ENCODE data around the gene MYO1G.
A peak's percentile ranks its signal among the peaks of the same experiment; 100 is the strongest.
"Not testable (repeated sequence)": the region's sequence is repeated elsewhere in the genome, so short reads cannot be mapped to it uniquely, and the experiment has no call there.

The MYO1G gene

DNA sequence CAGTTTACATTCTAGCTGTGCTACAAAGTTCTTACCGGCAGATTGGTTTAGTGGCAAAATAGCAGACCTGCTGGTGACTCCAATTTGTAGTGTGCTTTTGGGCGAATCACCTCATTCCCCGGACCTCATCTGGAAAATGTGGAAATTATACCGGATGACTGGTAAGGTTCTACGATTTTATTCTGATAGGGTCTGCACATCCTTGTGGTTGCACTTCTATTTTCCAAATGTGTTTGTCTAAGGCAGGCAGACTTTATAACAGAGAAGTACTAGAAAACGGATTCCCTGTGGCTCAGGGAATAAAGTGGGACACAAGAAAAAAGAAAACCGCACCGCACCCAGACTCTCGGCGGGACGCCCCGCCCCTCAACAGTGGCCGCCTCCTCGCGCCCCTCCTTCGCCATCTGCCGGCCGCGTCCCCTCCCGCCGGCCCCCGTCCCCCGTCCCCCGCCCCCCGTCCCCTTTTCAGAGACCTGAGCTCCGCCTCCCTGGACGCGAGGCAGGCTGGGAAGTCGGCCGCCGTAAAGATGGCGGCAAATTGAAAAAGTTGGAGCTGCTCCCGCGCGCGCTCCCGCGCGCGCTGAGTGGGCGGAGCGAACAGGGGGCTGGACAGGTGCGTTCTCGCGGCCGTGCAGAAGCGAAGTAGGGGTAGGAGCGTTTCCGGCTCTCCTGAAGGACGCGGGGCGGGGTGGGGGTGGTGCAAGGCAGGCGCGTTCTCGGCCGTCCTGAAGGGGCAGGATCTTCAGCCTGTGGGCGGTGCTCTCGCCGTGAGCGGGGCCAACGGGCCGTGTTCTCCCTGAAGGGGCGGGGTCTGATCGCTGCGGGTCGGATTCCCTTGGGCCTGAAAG, 20.7 kb upstream of the MYO1G start:
- peak; percentile 100 for DNase-seq (ENCODE audit: low read depth in 2 of 2)

DNA sequence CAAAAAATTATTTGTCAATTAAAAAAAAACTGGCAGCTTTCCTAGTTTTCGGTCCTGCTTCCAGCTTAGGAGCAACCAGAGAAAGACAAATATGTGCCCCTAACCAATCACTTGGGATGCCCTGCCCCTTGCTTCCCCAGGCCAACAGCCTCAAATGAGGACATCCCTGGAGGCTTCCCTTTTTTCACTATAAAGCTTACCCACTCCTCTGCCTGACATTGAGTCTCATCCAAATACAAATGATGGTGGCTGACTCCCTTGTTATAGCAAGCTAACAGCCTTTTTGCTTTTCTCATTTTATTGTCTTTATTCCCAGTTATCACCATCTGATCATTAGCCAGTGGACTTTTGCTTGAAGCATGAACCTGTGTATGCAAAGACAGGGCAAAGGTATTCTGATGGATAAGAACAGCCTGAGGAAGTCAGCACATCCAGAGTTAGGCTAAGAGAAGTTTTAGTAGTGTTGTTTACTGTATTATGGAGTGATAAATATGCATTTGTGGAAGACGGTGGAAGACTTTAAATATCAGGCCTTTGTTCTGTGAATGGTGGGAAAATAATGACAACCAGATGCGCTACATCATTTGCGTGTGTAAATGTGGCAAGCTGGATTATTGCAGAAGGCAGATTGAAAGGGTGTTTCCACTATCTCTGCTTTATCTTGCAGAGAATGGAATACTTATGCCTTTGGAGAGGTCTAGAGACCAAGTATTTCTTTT, 19.5 kb upstream of the MYO1G start:
- DNase-seq (ENCODE audit: low read depth in 2 of 2), result no peak

DNA sequence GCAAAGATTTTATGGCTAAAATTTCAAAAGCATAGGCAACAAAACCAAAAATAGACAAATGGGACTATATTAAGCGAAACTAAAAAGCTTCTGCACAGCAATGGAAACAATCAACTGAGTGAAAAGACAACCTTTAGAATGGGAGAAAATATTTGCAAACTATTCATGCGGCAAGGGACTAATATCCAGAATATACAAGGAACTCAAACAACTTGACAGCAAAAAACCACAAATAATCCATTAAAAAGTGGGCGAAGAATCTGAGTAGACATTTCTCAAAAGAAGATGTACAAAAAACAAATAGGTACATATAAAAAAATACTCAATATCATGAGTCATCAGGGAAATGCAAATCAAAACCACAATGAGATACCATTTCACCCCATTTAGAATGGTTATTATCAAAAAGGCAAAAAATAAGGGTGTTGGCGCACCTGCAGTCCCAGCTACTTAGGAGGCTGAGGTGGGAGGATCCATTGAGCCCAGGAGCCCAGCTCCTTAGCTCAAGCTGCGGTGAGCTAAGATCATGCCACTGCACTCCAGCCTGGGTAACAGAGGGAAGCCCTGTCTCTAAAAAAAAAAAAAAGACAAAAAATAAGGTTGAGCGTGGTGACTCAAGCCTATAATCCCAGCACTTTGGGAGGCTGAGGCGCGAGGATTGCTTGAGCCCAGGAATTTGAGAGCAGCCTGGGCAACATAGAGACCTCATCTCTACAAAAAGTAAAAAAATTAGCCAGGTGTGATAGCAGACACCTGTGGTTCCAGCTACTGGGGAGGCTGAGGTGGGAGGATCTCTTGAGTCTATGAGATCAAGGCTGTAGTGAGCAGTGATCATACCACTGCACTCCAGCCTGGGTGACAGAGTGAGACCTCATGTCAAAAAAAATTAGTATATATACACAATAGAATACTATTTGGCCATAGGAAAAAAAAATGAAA, 17.0 kb upstream of the MYO1G start:
- DNase-seq (ENCODE audit: low read depth in 2 of 2), result no peak

DNA sequence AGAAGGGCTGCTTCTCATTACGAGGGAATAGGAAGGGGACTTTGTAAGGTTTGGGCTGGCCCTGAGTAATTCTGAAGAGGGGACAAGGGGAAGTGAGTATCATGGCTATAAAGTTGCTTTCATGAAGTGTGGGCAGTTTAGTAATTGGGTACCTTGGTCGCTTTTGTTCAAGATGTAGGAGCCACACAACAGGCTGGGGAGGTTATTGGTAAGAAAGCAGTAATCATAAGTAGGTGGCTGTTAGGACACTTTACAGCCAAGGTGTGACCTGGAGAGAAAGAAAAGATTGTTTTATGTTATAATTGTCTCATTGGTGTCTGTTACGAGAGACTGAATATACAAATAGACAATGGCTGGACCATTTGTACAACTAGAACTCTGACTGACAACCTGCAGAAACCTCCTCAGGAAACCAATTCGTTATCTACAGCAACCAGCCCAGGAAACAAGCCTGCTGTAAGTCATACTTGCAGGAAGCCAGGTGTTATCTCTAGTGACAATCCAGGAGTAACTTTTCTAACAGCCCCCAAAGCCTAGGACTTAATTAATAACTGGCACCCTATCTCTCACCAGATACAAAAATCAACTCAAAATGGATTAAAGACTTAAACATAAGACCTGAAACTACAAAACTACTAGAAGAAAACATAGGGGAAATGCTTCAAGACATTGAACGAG, 16.2 kb upstream of the MYO1G start:
- no peak for DNase-seq (ENCODE audit: low read depth in 2 of 2)

DNA sequence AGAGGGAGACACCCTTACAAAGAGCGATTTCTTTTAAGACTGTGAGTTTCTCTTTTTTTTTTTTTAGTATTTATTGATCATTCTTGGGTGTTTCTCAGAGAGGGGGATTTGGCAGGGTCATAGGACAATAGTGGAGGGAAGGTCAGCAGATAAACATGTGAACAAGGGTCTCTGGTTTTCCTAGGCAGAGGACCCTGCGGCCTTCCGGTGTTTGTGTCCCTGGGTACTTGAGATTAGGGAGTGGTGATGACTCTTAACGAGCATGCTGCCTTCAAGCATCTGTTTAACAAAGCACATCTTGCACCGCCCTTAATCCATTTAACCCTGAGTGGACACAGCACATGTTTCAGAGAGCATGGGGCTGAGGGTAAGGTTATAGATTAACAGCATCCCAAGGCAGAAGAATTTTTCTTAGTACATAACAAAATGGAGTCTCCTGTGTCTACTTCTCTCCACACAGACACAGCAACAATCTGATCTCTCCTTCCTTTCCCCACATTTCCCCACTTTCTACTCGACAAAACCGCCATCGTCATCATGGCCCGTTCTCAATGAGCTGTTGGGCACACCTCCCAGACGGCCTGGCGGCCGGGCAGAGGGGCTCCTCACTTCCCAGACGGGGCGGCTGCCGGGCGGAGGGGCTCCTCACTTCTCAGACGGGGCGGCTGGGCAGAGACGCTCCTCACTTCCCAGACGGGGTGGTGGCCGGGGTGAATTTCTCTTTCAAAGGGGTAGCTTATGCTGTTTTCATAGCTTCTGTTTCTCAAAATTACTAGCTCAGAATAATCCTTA, 13.4 kb upstream of the MYO1G start:
- not testable (repeated sequence) for DNase-seq (ENCODE audit: low read depth in 2 of 2)

DNA sequence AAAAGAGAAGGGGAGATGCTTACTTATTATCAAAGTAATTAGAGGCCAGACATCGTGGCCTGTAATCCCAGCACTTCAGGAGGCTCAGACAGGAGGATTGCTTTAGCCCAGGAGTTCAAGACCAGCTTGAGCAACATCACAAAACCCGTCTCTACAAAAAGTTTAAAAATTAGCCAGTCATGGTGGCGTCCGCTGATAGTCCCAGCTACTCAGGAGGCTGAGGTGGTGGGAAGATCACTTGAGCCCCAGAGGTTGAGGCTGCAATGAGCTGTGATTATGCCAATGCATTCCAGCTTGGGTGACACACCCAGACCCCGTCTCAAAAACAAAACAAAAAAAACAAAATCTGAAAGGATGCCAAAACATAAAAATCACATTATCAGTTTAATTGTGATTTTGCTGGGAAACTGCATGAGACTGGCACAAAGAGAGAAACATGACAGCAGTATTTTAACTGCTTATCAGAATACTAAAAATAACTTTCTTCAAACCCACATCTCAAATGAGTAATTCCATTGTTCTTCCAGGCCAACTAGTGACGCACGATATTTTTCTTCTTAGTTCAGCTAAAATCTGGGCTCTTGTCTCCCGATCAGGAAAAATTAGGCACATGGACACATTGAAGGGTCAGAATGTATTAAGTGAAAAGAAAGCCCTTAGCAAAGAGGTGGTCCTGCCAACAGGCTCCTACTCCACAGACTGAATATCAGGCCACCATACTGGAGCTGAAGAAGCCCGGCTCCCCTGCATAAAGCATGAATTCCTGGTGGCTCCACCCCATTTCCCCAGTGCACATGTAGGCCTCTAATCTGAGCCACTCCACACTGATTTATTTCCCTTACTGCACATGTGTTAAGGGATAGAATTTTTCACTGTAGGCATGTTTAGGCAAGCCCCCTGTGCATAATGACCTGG, 11.6 kb upstream of the MYO1G start:
- no peak for DNase-seq (ENCODE audit: low read depth in 2 of 2)

DNA sequence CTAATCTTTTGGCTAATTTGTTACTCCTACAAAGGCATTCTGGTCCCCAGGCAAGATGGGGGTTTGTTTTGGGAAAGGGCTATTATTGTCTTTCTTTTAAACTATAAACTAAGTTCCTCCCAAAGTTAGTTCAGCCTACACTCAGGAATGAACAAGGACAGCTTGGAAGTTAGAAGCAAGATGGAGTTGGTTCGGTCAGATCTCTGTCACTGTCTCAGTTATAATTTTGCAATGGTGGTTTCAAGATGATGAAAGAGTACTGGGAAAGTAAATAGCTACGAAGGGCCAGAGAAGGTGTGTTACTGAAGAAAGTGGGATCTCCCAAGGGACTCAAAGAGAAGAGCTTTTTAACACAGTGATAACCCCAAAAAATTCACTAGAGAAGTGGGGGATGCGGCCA, 10.3 kb upstream of the MYO1G start:
- DNase-seq (ENCODE audit: low read depth in 2 of 2), result no peak

DNA sequence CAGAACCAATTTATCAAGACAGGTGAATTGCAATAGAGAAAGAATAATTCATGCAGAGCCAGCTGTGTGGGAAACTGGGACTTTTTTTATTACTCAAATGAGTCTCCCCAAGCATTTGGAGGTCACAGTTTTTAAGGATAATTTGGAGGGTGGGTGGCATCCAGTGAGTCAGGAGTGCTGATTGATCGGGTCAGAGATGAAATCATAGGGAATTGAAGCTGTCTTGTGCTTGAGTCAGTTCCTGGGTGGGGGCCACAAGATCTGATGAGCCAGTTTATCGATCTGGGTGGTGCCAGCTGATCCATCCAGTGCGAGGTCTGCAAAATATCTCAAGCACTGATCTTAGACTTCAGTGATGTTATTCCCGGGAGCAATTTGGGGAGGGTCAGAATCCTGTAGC, 9.9 kb upstream of the MYO1G start:
- DNase-seq (ENCODE audit: low read depth in 2 of 2), result no peak

DNA sequence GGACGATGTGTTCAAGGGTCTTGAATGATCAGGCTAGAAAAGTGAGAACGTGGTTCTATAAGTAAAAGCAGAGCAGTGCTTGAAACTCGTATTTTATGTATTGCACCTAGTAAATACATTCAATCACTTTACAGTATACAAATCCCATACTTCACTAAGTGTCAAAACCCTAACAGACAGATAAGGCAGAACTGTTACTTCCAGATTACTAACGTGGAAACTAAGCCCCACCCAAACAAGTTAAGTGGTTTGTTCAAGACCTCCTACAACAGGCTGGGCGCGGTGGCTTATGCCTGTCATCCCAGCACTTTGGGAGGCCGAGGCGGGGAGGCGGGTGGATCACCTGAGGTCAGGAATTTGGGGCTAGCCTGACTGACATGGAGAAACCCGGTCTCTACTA, 9.2 kb upstream of the MYO1G start:
- no peak for DNase-seq (ENCODE audit: low read depth in 2 of 2)

DNA sequence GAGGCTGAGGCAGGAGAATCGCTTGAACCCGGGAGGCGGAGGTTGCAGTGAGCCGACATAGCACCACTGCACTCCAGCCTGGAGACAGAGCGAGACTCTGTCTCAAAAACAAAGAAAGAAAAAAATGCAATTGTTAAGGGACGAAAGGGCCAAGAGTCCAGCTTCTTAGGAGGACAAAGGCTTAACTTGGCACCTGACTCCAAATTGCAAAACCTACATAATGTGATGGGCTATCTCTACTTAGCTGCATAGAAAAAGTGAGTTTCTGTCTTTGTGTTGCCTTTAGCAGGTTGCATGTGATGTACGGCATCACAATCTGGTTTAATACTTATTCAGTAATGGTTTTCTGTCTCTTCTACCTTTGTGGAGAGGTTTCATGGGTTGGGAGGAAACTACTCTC, 8.6 kb upstream of the MYO1G start:
- DNase-seq (ENCODE audit: low read depth in 2 of 2), result no peak

DNA sequence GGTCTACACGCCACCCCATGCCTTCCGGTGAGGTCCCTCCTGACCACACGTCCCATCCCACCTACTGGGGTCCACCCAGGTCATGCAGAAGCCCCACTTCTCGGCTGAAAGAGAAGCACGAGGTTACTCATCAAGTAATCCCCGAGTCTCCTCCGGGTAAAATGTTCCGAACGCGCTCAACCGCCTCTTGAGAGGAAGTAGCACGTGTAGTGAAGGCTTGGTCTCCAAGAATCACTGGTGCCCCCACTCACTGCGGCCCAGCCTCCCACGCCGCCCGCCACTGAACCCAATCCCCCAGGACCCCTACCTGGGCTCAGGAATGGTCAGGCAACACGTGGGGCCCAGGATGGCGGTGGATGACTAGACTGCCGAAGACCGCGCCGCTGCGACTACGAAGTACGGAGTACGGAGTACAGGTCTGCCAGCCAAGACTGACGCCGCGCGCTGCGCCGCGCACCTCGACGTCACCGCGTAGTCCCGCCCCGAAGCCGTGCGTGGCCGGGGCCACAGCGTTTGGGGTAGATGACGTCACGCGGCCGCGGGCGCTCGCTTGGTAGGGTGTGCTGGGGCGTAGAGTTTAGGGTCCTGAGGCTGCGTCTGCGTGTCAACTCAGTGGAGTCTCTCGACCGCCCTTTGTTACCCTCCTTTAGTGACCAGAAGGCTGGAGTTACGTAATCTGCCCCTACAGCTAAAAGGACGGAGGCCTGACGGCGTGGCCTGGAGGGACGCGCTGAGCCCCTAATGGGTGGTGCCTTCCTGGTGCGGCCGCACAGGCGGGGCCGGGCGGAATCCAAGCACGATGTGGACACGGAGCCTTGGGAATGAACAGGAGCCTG, 7.6 kb upstream of the MYO1G start:
- peak; percentile 94 to 96 for DNase-seq (ENCODE audit: low read depth in 2 of 2)

DNA sequence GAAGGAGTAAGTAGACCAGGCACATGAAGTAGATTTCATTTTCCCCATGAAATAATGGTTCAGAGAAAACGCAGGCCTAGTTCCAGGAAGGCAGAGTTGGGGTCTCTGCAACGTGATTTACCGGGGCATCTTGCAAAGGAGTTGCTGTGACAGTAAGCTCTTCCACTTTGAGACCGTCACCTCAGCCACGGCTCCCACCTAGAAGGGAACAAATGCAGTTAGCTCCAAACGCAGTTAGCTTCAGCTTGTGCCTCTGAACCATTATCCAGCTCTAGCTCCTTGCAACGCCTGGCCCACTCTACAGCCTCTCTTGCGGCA, 7.0 kb upstream of the MYO1G start:
- no peak for DNase-seq (ENCODE audit: low read depth in 2 of 2)

DNA sequence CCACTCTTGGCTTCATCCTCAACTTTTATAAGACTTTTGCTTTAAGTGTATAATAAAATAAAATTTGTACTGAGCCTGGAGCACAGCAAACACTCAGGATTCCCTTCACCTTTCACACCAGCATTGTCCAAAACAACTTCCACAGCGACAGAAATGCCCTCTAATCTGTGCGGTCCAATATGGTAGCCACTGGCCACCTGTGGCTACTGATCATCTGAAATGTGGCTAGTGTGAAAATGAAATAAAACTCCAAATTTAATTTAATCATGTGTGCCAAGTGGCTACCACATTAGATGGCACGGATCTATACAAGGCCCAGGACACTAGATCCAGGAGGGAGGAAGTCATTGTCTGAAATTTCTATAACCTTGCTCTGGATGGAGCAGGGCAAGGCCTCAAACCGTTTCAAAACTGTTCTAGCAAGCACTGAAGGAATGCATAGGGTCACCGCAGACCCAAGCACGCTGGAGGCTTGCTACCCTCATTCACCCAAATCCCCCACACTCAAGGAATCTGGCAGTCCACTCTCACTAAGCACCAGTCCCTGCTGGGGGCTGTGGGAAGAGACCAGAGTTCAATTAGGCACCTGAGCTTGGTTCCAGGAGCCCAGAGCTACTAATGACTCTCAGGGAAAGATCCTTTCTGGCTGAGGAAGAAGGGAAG, 6.3 kb upstream of the MYO1G start:
- no peak for DNase-seq (ENCODE audit: low read depth in 2 of 2)

DNA sequence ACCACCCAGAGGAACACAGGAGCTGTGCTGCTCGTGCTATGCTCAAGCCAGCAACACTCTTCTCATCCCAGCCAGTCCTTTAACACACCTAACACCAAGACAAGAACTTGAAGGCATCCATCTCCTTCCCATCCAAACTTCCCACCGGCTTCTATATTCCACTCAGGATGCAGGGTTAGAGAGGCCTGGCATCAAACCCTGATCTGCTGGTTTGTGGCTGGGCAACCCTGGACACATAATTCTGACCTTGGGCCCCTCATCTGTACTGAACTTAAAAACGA, 5.6 kb upstream of the MYO1G start:
- no peak for DNase-seq (ENCODE audit: low read depth in 2 of 2)

DNA sequence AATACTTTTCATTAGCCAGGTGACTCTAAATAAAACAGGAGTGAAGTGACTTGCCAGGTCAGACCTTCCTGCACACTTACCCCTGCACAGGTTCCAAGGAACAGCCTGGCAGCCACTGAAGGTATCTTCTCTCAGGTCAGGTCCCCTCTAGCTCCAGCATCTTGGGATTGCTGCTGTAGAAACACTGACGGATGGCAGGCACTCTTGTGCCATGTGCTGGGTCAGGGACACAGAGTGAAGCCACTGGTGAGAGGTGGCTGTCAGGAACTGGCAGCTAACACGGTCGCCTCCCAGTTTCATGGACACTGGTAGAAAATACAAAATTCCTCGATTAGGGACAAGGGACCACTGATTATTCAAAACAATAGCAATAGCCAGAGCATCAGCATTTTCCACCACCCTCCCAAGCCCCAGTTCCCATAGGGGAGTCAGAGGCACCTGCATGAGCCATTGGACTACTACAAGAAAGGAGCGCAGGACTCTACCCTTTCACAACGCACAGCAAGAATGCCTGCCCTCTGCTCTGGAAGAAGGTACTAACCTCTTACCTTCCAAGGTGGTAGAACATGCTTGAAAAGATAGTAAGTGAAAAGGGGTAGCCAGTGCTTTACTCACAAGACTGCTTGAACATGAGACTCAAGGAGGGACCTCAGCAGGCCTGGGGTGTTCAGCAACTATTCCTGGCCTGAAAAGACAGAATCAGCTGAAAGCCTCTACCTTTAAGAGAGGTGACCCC, 5.1 kb upstream of the MYO1G start:
- DNase-seq (ENCODE audit: low read depth in 2 of 2), result no peak

DNA sequence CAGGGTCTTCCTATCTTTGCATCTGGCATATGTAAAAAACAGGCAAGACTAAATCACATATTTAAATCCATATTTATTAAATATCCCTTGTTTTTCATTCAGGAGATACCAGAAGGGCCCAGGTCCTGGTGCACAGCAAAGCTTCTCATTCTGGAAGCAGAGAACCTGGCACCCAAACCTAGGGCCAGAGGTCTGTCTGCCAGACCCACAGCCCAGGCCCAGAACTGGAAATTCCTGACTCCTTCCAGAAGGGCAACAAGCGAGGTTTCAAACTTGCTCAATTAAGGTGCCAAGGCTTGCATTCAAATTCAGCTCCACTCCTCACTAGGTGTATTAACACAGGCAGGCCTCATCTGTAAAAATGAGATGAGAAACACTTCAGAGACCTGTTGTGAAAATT, 4.2 kb upstream of the MYO1G start:
- no peak for DNase-seq (ENCODE audit: low read depth in 2 of 2)

DNA sequence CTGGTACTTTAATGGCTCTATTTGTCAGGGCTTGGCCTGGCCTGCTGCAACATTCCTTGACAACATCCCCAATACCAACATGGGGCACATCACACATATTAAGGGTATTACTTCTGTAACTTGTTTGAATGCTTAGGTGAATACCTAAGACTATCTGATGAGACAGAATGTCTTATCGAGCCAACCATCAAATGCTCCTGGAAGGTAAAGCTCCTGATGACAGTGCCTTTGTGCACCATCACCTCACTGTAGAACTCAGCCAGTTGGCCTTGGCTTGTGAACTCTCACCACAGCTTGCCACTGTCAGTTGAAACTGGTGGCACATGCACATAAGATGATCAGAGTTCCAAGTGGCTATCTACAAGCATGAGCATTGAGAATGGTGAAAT, 3.7 kb upstream of the MYO1G start:
- no peak for DNase-seq (ENCODE audit: low read depth in 2 of 2)

Data from stimulated activated CD4-positive, alpha-beta T cell treated with anti-CD3 and anti-CD28 coated beads, Interleukin-15, amount 100 ng/mL, for 48 hours (primary cell).